ENCODE results near the gene CAV1.
A peak's percentile ranks its signal among the peaks of the same experiment; 100 is the strongest.

CAV1 gene

DNA sequence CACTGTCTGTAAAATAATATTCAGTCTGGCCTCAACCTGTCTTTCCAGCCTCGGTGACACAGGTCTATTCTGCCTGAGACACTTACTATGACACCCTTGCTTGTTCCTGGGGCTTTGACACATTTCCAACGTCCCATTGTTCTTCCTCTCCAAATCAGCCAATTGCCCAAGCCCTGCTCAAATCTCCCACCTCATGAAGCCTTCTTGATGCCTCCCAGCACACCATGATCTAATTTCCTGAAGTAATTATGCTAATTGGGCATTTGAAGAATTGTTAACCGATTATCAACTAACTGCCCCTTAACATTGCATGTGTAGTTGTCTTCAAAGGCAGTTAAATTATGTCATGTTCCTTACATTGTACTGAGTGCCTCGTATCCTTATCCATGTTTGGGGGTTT is 33.1 kb downstream of the CAV1 start:
- DNase-seq (ENCODE audit: low spot score): no peak

DNA sequence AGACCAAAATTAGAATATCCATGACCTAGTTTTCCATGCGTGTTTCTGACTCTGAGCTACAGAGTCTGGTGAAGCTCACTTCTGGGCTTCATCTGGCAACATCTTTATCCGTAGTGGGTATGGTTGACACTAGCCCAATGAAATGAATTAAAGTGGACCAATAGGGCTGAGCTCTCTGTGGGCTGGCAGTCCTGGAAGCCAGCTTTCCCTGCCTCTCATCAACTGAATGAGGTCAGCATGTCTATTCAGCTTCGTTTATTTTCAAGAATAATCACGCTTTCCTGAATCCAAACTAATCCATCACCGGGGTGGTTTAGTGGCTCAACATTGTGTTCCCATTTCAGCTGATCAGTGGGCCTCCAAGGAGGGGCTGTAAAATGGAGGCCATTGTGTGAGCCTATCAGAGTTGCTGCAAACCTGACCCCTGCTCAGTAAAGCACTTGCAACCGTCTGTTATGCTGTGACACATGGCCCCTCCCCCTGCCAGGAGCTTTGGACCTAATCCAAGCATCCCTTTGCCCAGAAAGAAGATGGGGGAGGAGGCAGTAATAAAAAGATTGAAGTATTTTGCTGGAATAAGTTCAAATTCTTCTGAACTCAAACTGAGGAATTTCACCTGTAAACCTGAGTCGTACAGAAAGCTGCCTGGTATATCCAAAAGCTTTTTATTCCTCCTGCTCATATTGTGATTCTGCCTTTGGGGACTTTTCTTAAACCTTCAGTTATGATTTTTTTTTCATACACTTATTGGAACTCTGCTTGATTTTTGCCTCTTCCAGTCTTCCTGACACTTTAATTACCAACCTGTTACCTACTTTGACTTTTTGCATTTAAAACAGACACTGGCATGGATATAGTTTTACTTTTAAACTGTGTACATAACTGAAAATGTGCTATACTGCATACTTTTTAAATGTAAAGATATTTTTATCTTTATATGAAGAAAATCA is 35.5 kb downstream of the CAV1 start:
- DNase-seq (ENCODE audit: low spot score): no peak

- no peak for DNase-seq (ENCODE audit: low spot score)
Measured at GRCh38 chr7:116561697-116562483, 37.1 kb downstream of the CAV1 start.

DNA sequence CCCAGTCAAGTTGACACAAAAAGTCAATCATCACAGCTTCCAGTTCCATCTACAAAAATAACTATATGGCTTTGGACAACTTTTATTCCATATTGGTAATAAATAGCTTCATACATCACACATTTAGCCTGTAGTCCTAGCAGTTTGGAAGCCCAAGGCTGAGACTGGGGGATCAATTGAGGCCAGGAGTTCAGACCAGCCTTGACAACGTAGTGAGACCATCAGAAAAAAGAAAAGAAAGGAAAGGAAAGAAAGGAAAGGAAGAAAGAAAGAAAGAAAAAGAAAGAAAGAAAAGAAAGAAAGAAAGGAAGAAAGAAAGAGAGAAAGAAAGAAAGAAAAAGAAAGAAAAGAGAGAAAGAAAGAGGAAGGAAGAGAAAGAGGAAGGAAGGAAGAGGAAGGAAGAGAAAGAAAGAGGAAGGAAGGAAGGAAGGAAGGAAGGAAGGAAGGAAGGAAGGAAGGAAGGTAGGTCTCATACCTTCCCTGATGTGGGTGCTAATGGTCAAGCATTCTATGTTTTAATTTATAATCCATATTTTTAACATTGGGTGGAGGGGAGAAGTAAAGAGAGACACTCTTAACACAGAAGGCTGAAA is 37.8 kb downstream of the CAV1 start:
- DNase-seq (ENCODE audit: low spot score): no peak

DNA sequence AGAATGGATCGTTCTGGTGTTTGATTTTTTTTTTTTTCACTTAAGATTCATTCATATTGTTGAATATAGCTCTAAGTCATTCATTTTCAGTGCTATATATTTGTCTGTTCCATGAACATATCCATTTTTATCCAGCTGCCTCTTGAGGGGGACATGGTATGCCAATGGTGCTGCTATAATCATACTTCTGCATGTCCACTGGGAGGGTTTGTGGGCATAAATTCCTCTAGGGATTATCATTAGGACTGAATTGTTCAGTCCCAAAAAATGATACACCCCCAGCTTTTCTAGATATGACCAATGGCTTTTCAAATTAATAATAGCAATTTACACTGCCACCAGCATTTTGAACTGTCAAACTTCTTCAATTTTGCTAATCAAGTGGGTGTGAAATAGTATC is 41.1 kb downstream of the CAV1 start:
- DNase-seq (ENCODE audit: low spot score): no peak

DNA sequence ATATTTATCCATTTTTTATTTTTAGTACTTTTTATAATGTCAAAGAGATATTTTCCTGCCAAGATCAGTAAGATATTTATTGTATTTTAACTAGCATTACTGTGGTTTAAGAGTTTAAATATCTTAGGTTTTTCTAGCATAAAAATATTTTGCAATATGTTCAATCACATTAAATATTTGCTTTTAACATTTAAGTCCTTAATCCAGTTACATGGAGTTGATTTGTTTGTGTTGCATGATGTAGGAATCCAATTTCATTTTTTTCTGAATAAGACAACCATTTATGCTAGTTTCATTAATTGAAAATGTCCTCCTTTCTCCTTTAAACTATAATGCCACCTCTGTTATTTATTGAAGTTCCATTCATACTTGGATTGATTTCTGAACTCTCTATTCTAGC is 41.8 kb downstream of the CAV1 start:
- DNase-seq (ENCODE audit: low spot score): no peak

- DNase-seq (ENCODE audit: low spot score): peak; percentile 34
Measured at GRCh38 chr7:116569737-116570136, 44.9 kb downstream of the CAV1 start.

DNA sequence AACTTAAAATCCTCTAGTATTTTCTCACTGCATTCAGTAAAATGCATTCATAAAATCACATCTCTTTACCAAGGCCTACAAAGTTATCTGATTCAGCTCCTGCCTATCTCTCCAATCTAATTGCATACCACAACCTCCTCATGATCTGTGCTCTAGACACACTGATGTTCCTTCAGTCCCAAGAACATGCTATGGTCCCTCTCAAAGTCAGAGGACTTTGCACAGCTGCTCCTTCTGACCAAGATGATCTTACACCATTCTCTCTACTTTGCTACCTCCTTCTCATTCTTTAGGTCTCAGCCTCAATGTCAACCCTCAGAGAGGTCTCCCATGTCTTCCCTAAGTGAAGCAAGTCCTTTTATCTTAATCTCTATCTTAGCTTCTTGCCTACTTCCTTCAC is 45.5 kb downstream of the CAV1 start:
- DNase-seq (ENCODE audit: low spot score): no peak

GRCh38 chr7:116571037-116571436 is 46.2 kb downstream of the CAV1 start:
- DNase-seq (ENCODE audit: low spot score): peak; percentile 23

DNA sequence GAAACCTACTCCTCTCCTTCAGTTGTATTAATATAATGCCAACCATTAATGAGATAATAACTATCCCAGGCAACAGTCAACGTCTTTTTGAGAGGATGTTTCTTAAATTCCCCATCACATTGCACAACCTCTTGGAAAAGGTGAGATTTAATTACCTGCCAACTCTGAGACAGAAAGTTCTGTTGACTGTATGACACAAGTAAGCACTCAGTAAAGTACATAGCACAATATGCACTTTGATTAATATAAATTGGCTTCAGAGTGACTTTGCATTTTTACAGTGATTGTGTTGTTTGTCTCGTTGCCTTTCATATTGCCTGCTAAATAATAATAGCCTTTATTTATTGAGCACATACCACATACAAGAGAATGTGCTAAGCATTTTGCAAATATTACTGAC is 46.7 kb downstream of the CAV1 start:
- no peak for DNase-seq (ENCODE audit: low spot score)

DNA sequence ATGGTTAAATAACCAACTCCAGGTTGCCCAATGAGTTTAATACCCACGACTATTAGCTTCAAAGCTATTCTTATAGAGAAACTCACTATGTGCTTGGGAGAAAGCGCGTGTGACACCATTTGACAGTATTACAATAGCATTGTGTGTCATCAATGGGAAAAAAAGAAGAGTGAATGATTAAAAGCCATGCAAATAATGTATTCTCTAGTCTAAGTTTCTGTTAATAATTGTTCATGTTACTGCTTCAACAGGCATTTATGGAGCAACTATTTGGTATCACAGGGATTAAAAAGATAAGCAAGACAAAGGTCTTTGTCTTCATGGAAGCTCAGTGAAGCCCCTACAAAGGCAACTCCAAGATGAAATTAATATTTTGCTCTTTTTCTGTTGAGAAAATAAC is 47.2 kb downstream of the CAV1 start:
- DNase-seq (ENCODE audit: low spot score): no peak

GRCh38 chr7:116573541-116573940 is 48.7 kb downstream of the CAV1 start:
- no peak for DNase-seq (ENCODE audit: low spot score)

DNA sequence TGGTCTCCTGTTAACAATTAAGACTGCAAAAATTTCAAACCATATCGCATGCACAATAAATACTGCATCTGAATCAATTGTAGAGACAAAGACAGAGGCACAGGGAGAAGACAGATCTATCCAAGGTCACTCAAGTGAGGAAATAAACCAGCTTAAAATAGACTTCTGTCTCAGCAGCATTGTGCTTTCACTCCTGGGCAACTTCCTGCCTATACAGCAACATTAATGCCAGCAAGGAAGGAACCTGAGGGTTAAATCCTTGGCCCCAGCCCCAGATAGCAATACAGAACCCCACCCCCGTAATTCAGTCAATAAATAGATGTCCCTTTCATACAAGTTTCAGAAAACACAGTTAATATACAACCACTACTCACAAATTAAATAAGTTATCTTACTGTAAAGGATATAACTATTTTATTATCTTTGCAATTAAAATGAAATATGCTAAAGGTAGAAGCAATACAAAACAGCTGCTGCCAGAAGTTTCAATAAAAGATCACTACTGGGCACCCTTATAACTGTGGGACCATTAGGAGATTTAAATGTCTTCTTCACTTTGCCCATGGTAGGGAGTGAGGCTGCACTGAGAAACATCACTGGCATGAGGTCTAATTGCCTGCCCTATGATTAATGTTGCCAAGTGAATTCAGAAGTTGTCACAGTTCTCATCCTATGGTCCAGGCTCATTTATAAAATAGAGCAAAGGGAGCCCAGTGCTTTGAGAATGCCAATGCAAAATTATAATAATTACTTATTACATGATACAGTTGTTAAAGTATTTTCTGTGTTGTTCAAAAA is 49.4 kb downstream of the CAV1 start:
- DNase-seq (ENCODE audit: low spot score): no peak

GRCh38 chr7:116575853-116576252 is 51.0 kb downstream of the CAV1 start:
- no peak for DNase-seq (ENCODE audit: low spot score)

- peak; percentile 58 for DNase-seq (ENCODE audit: low spot score)
Measured at GRCh38 chr7:116576350-116577319, 51.8 kb downstream of the CAV1 start.

DNA sequence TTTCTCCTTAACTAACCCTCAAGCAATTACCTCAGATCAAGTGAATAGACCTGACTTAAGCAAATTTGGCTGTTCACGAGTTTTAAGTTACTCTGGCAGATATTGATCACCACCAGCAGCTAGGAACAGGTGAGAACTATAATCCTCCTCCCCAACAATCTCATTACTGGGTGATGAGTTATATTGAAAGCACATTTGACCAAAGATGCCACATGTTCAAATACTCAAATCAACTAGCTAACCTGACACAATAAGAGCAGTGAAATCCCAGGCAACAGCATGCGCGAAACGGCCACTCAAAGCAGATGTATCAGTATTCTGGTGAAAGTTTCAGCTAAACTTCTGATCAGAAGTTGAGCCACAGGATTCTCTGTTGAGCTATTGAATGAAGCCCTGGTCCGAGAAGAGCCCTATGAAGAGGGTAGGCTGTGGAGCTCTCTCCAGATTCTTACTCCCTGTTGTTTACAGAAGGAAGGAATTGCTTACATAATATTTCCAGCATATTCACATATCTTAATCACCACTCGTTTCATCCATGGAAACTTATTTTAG is 52.6 kb downstream of the CAV1 start:
- DNase-seq (ENCODE audit: low spot score): no peak

DNA sequence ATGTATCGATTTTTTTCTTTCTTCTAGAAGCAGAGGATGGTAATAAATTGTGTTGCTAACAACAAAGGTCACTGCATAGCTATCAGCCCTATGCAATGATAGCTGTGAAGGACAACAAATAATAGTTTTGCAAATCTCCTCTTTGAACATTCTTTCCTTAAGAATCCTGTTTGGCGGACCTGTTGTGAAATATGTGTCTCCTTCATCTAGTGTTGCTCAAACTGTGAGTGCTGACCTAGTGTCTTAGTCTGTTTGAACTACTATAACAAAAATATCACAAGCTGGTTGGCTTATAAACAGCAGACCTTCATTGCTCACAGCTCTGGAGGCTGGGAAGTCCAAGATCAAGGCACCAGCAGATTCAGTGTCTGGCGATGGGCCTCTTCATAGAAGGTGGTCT is 53.7 kb downstream of the CAV1 start:
- no peak for DNase-seq (ENCODE audit: low spot score)

DNA sequence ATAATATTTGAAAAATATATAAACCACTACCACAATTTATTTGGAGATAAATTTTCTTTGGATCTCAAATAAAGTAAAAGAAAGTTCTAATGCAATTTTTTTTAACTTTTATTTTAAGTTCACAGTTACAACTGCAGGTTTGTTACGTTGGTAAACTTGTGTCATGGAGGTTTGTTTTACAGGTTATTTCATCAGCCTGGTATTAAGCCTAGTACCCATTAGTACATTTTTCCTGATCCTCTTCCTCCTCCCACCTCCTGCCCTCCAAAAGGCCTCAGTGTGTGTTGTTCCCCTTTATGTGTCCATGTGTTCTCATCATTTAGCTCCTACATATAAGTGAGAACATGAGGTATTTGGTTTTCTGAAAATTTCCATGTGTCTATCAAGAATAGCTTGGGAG is 54.5 kb downstream of the CAV1 start:
- DNase-seq (ENCODE audit: low spot score): no peak

- no peak for DNase-seq (ENCODE audit: low spot score)
Measured at GRCh38 chr7:116579835-116580234, 55.0 kb downstream of the CAV1 start.

DNA sequence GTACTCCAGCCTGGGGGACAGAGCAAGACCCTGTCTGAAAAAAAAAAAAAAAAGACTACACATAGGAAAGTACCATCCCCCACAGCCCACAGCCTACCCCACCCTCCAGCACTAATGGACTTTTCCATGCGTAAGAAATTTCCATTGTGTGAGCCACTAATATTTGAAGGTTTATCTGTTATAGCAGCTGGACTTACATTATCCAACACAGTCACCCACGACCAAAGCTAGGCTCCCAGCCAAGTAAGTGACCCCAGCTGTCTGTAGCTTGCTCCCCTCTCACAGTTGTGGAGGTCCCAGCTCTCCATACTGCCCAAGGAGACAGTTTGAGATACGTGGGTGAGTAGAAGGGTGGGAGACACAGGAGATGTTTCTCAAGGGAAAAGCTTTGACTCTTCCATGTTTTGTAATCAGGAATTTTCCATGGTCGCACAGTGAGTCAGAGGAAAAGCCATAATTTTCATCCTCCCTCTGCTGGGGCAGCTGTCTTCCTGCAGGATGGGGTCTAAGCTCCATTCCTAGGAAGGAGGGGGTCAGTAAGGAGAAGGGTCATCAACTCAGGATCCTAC is 57.4 kb downstream of the CAV1 start:
- DNase-seq (ENCODE audit: low spot score): no peak
